Measurements from ENCODE around the gene LRRC8B. TPM values are rescaled to one million over a fixed set of nuclear protein-coding genes. Genes with fewer than 3 reads are reported as not detected.

LRRC8B gene
- polyA plus RNA-seq, 1 donor (not counting 4 experiments of a cell fraction or from before 2014, with no cell fraction given): 1.5 TPM

DNA sequence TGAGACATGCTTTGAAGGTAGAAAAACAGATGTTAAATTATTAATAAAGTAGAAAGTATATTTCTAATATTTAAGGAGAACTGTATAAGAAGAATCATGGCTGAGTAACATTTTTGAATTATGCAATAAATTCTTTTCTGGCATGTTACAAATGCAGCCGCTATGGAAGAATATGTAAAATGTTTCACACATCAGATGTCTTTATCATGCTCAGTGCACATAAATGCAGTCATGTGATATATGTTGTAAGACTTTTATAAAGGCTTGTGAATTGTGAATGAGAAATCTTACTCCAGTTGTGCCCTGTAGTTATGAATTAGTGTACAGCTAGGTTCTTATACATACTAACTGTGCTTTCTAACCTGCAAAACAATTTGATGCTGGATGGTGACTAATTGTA, 53.5 kb downstream of the LRRC8B start:
- FAIRE-seq (no peak), DNase-seq (ENCODE audit: low read depth, low spot score) (no peak)

DNA sequence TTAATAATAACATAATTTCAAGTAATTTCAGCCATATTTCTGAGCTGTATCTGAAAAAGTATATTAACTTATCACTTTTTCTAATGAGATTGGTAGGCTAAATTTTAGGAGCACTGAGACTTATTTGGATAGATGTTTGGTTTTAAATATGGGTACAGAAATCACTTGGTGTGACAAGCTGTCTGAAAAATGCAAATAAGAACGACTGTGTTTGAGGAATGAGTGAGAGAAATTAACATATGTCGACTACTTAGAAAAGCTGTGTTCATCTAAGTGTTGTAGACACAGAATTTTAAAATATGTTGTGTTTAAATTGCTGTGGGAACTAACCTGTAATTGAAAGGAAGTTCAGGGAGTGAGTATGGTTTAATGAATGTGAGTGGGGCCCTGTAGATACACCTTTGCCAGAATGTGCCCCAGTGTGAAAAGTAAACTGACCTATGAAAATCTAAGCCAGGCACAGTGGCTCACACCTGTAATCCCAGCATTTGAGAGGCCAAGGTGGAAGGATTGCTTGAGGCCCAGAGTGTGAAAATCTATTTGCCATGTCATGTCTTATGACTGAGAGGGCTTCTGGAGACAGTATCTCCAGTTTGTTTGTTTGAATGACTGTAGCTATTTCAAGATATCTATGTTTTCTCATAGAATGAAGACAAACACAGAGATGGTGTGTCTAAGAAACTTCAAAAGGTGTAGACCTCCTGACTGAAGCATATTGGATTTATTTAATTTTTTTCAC, 54.5 kb downstream of the LRRC8B start:
- no peaks in the 10 kb centered on the region for H3K36me3 ChIP-seq (ENCODE audit: control insufficient read depth in 2 of 2, extremely low read depth in 1 of 2, insufficient read depth in 2 of 2, low read length in 2 of 2)
- no peak overlapping the region for H2AFZ ChIP-seq (ENCODE audit: control insufficient read depth, low read length)
- TF ChIP-seq, protein P1, sequence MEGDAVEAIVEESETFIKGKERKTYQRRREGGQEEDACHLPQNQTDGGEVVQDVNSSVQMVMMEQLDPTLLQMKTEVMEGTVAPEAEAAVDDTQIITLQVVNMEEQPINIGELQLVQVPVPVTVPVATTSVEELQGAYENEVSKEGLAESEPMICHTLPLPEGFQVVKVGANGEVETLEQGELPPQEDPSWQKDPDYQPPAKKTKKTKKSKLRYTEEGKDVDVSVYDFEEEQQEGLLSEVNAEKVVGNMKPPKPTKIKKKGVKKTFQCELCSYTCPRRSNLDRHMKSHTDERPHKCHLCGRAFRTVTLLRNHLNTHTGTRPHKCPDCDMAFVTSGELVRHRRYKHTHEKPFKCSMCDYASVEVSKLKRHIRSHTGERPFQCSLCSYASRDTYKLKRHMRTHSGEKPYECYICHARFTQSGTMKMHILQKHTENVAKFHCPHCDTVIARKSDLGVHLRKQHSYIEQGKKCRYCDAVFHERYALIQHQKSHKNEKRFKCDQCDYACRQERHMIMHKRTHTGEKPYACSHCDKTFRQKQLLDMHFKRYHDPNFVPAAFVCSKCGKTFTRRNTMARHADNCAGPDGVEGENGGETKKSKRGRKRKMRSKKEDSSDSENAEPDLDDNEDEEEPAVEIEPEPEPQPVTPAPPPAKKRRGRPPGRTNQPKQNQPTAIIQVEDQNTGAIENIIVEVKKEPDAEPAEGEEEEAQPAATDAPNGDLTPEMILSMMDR (optimal IDR thresholded peaks at IDR 0.05 in 1 of 3, IDR thresholded peaks at IDR 0.05 in 1 of 3, conservative IDR thresholded peaks at IDR 0.05 in 1 of 3; ENCODE audit: extremely low read depth in 1 of 3, insufficient read depth in 2 of 3, low read length in 3 of 3): no peak
- no peak for TF ChIP-seq EZH2 (IDR thresholded peaks at IDR 0.05; ENCODE audit: low read length)
- no peak overlapping the region for H3K9ac ChIP-seq (ENCODE audit: control insufficient read depth, extremely low read depth, insufficient read depth, low read length)
- H3K4me3 ChIP-seq (ENCODE audit: control insufficient read depth in 2 of 3, extremely low read depth in 1 of 3, insufficient read depth in 2 of 3, low read depth in 1 of 3, low read length in 3 of 3): no peak overlapping the region
- no peaks in the 10 kb centered on the region for H3K79me2 ChIP-seq (ENCODE audit: control insufficient read depth, insufficient read depth, low read length)
- no peaks in the 10 kb centered on the region for H3K27me3 ChIP-seq (ENCODE audit: control insufficient read depth, extremely low read depth, insufficient read depth, low read length)
- H4K20me1 ChIP-seq (ENCODE audit: control insufficient read depth, extremely low read depth, insufficient read depth, low read length): no peaks in the 10 kb centered on the region
- dilution Hi-C loops (cut with MboI; ENCODE audit: extremely low pct_ligation_motif_present, low sequenced_read_pairs): no loop called here
- FAIRE-seq (no peak), DNase-seq (ENCODE audit: low read depth, low spot score) (no peak)
- no peak overlapping the region for H3K27ac ChIP-seq (ENCODE audit: control insufficient read depth, insufficient read depth, low read length)
- no peak overlapping the region for H3K4me2 ChIP-seq (ENCODE audit: control insufficient read depth, extremely low read depth, insufficient read depth, low read depth, low read length)
- H3K9me1 ChIP-seq (ENCODE audit: control insufficient read depth, extremely low read depth, insufficient read depth, low read length): no peaks in the 10 kb centered on the region
- no peaks in the 10 kb centered on the region for H3K9me3 ChIP-seq (ENCODE audit: control insufficient read depth, low read depth, low read length)
- no peaks in the 10 kb centered on the region for H3K4me1 ChIP-seq (ENCODE audit: control insufficient read depth, extremely low read depth, insufficient read depth, low read length)

More for the DNA sequence above, 53.5 kb downstream of the LRRC8B start:
- Histone ChIP-seq H3K4me2 (ENCODE audit: control insufficient read depth, extremely low read depth, insufficient read depth, low read depth, low read length) (no peak overlapping the region), H3K27ac (ENCODE audit: control insufficient read depth, insufficient read depth, low read length) (no peak overlapping the region), H3K4me3 (ENCODE audit: control insufficient read depth in 2 of 3, extremely low read depth in 1 of 3, insufficient read depth in 2 of 3, low read depth in 1 of 3, low read length in 3 of 3) (no peak overlapping the region), H3K36me3 (ENCODE audit: control insufficient read depth in 2 of 2, extremely low read depth in 1 of 2, insufficient read depth in 2 of 2, low read length in 2 of 2) (no peaks in the 10 kb centered on the region), H3K9me3 (ENCODE audit: control insufficient read depth, low read depth, low read length) (no peaks in the 10 kb centered on the region), H3K9ac (ENCODE audit: control insufficient read depth, extremely low read depth, insufficient read depth, low read length) (no peak overlapping the region), H3K27me3 (ENCODE audit: control insufficient read depth, extremely low read depth, insufficient read depth, low read length) (no peaks in the 10 kb centered on the region), H3K79me2 (ENCODE audit: control insufficient read depth, insufficient read depth, low read length) (no peaks in the 10 kb centered on the region), H3K9me1 (ENCODE audit: control insufficient read depth, extremely low read depth, insufficient read depth, low read length) (no peaks in the 10 kb centered on the region), H4K20me1 (ENCODE audit: control insufficient read depth, extremely low read depth, insufficient read depth, low read length) (no peaks in the 10 kb centered on the region), H2AFZ (ENCODE audit: control insufficient read depth, low read length) (no peak overlapping the region), H3K4me1 (ENCODE audit: control insufficient read depth, extremely low read depth, insufficient read depth, low read length) (no peaks in the 10 kb centered on the region)
- dilution Hi-C loops (cut with MboI; ENCODE audit: extremely low pct_ligation_motif_present, low sequenced_read_pairs): no loop called here
- TF ChIP-seq, protein P1 (optimal IDR thresholded peaks at IDR 0.05 in 1 of 3, IDR thresholded peaks at IDR 0.05 in 1 of 3, conservative IDR thresholded peaks at IDR 0.05 in 1 of 3; ENCODE audit: extremely low read depth in 1 of 3, insufficient read depth in 2 of 3, low read length in 3 of 3): no peak
- TF ChIP-seq EZH2 (IDR thresholded peaks at IDR 0.05; ENCODE audit: low read length): no peak
